HG03558 (cell line): Measurements from ENCODE around the gene RARB.

ENCODE experiments used
- ATAC-seq: cut with Tn5 transposase; IDR thresholded peaks from one replicate; pipeline ENCODE4 v1.9.1; 2021; ENCODE audit warnings: moderate number of reproducible peaks; ENCODE audit not compliant: unreplicated experiment; ENCODE audit errors: extremely low read depth

RARB gene

DNA sequence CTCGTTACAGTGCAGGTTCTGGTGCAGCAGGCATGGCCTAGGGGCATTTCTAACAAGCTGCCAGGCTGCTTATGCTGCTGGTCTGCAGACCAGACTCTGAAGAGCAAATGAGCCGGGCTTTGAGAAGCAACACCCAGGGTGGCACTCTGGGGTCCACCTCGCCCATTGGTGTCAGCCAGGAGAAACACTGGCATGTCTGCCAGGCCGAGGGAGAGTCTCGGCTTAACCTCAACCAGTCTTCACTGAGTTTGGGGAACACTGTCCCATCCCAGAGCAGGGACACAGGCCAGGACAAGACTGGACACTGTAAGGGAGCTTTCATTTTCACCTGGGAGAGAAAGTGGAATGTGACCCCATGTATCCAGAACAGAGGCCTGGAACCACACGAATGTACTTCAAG, 143.2 kb downstream of the RARB start:
- ATAC-seq, result no peak

DNA sequence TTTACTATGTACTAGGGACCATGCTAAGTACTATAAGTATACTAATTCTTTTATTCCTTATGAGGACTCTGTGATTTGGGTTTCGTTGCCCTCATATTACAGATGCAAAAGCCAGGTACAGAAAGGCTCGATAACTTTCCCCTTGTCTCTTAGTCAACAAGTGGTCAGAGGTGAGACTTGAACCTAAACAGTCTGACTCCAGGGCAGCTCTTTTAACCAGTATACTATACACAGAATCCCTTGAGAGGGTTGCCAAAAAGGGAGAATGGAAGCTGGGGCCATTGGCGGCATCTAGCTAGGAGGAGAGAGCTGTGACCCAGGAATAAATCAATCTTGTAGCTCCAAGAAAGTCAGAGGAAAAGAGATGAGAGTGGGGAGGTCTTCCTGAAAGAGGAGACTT, 144.3 kb downstream of the RARB start:
- ATAC-seq, result no peak

DNA sequence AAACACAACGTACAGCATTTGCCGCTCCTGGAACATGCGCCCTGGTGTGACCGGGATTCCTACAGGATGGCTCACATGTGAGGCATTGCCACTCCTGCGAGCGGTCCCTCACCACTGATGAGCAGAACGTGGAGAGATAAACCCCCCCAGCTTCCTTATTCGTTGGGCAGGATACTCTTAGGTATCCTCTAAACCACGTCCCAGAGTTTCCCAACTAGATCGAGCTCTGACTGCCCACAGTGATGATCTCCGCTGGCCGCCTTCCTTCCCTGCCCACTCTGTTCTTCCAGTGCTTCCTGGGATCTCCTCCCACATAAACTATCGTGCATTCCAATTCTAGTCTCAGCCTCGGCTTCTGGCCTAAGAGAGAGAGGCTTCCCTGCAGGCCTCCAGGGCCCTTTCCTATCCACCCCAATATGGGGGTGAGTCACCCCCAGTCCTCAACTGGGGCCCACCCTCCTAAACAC, 144.9 kb downstream of the RARB start:
- no peak for ATAC-seq

DNA sequence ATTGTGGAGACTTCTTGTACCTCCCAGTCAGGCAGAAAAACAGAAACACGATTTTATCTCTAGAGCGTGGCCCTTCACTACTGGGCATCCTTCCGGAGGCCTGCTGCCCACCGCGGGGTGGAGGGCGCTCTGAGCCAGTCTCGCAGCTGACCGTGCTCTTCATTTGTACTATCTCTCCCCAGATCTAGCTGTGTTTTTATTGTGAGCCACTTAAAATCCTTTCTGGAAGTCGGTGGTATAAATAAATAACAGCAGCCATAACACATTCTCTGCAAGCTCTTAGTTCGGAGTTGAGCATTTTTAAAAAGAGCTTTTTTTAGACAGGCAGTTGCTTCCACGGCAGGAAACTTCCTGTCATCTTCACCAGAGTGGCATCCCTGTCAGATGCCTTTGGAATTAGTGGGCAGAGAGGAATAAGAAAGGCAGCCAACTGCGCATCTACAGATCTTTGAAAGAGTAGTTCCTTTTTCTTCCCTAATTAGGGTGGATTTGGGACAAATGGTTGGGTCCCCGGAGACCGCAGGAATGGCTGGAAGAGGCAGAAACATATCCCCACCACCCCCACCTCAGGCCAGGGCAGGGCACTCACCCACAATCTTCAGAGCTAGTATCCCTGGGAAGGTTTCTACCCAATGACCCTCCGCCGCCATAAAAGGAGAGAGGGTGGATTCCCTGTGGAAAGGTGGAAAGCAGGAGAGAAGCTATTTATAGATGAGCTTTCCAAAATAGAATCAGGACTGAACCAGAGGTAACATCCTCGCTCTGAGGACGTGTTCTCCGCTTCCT, 145.5 kb downstream of the RARB start:
- no peak for ATAC-seq

DNA sequence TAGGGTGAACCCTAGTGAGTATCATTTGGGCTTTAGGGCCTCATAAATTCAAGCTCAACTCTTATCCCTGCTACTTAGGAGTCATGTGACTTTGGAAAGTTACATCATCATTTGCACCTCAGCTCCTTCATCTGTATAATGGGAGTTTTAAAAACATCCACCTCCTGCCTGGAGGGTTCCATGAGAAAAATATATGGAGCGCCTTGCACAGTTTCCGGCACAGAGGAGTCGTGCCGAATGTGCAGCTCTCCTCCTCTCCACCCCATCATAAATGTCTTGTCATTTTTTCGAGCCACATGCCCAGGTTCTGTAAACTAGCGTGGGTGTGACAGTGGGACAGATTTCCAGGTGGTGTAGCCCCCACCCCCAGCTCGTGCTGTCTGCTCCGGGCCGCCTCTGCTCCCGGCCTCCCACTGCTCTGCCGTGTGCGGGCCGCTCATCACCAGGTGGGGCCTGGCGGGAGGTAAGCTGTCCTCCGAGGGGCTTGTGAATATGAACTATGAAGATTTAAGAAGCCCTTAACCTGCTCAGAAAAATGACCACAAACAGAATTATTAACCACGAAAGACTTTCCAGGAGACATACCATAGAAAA, 146.2 kb downstream of the RARB start:
- ATAC-seq, result no peak

DNA sequence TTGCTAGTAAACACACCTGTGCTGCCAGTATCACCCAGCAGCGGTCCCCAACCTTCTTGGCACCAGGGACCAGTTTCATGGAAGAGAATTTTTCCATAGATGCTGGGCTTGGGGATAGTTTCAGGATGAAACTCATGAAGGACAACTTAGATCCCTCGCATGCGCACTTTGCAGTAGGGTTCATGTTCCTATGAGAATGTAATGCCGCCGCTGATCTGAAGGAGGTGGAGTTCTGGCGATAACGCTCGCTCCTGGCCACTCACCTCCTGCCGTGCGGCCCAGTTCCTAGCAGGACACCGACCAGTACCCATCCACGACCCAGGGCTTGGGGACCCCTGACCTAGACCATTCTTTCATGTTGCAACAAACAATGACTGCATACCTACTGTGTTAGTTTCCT, 146.9 kb downstream of the RARB start:
- ATAC-seq, result no peak

DNA sequence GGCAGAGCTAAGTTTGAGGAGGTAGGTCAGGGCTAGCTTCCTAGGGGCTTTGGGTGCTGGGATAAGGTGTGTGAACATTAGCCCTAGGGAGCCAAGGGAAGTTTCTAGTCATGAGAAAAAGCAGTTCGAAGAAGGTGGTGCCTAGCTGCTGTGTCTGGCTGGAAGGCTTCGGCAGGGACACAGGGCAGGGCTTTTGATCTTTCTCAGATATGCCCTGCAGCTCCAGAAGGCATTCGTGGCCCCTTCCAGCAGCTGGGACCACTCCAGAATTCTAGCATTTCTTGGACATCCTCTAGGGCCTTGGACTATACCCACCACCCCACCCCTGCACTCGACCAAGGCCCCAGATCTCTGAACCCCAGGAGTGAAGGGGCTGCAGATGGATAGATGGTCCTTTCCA, 148.1 kb downstream of the RARB start:
- no peak for ATAC-seq

DNA sequence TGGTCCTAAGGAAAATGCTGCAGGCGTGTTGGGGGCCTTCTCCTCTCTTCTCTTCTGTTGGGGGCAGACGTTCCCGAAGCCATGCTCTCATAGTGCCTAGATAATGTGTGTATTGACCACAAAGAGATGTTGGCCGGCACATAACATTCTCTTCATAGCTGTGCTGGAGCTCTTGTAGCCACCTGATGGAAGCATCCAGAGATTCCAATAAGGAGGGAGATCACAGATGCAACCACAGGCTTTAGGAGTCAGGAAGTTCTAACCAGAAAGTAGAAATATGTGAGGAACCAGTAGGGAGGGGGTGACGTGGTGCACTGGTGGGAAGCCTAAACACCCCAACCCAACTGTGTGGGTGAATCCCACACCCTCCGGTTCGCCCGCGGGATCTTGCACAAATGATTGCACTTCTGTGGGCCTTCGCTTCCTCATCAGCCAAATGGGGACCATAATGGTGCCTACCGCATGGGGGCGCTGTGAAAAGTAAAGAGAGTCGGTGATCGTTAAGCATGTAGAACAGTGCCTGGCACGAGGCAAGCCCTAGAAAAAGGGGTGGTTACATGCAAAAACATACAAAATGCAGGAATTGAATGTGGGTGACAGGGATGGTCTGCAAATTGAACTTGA, 148.9 kb downstream of the RARB start:
- ATAC-seq, result no peak

DNA sequence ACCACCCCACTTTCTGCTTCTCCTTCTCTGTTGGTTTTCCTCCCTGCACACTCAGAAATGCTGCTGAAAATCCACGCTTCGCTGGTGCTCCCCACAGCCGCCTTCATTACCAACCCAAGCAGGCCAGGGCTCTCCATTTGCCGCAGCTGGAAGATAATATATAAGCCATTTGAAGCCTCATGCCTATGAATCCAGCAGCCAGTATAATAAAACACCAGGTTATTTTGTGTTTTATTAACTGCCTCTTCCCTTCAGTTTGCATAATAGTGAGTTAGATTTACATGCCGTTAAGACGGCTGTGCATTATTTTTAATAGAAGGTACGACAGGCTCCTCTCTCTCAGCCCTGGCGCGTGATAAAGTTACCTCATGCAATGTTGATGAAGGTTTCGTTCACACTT, 150.0 kb downstream of the RARB start:
- no peak for ATAC-seq

DNA sequence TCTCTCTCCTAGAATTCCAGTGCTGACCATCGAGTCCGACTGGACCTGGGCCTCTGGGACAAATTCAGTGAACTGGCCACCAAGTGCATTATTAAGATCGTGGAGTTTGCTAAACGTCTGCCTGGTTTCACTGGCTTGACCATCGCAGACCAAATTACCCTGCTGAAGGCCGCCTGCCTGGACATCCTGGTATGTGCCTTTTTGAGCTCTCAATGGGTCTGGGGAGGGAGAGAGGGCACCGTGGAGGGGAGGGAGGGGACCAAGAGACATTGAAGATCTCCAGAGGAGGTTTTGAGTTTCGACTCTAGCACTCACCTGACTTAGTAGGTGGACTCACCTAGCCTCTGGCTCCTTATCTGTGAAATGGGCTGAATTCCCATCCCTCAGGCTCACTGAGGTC, 152.5 kb downstream of the RARB start:
- no peak for ATAC-seq

DNA sequence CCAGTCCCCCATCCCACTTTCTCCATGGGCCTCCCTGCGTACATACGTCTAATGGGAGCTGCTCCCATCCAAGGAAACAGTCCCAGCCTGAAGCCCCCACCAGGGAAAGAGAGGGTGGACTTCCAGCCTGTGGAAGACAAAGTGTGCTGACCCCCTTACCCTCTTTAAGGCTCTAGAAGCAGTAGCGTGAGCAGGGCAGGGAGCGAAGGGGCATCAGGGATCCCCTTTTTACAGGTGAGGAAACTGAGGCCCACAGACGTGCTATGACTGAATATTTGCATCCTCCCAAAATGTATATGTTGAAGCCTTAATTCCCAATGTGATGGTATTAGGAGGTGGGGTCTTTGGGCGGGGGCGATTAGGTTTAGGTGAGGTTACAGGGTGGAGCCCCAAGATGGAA, 153.3 kb downstream of the RARB start:
- ATAC-seq, result no peak

DNA sequence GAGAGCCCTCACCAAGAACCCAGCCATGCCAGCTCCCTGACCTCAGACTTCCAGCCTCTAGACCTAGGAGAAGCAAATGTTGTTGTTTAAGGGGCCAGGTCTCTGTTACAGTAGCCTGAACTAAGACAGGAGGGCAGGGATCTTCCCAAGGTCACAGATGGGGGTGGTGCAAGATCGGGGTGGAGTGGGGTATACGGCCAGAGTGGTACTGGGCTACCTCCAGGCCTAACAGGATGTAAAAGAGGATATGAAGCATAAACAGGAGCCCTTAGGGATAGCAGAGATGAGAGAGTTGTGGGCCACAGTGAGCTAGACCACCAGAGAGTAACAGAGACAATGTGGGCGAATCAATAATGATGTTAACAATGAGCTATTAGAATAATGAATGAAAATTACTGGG, 153.8 kb downstream of the RARB start:
- ATAC-seq, result no peak

DNA sequence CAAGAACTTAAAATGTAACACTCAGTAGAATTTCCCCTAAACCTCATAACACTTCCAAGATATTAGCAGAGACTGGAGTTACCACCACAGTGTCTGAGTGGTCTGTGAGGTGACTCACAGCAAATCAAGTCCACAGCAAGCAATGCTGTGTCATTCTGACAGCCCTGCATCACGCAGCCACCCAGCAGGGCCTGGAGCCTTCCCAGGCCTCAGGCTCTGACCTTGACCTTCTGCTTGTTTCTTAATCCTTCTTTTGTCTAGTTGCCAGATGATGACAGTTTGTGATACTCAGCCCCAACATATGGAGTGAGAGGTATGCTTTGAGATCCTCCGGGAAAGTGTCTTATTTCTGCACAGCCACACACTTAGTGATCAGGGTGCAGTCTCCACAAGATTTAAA, 154.2 kb downstream of the RARB start:
- no peak for ATAC-seq

DNA sequence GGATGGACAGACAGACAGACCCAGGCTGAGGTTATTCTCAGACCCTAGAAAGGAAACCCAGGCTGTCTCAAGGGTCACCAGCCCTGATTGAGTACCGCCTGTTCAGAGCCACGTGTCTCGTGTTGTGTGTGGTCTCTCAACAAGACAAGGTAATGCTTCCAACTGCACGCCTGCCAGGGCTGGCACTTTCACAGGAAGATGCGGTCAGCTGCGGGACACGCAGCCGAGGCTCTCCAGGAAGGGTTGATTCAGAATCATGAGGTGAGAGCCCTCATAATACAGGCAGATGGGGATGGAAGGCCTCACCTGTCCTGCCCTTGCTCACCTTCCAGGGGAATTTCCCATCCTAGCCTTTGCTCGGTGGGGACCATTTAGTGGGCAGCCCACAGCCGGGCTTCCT, 155.3 kb downstream of the RARB start:
- no peak for ATAC-seq

DNA sequence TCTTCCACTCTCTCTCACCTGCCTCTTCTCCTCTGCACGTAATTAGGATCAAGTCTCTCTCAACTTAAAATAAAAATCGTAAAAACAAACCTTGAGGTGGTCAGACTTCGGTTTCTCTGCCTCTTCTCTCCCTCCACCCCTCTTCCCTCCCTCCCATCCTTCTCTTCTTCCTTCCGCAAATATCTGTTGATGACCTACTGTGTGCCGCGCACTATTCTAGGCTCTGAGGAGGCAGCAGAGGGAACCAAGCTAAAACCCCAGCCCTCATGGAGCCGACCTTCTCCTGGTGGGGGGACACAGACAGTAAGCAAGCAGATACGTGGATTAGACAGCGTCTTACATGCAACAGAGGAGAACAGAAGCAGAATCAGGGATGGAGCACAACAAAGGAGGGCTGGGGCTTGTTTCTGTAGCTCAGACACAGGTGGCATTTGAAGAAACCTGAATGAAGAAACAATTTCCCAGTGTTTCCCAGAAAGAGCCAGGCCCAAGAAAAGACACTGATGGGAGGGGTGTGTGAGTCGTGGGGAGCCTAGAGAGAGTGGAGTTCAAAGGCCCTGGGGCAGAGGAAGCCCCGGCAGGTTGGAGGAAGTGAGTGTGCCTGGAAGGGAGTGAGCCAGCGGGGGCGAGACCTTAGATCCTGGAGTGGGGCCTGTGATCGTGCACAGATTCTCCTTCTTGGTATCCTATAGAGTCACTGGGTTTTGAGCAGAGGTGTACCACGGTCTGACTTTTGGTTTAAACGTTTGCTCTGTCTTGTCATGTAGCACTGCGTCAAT, 156.1 kb downstream of the RARB start:
- ATAC-seq, result no peak

DNA sequence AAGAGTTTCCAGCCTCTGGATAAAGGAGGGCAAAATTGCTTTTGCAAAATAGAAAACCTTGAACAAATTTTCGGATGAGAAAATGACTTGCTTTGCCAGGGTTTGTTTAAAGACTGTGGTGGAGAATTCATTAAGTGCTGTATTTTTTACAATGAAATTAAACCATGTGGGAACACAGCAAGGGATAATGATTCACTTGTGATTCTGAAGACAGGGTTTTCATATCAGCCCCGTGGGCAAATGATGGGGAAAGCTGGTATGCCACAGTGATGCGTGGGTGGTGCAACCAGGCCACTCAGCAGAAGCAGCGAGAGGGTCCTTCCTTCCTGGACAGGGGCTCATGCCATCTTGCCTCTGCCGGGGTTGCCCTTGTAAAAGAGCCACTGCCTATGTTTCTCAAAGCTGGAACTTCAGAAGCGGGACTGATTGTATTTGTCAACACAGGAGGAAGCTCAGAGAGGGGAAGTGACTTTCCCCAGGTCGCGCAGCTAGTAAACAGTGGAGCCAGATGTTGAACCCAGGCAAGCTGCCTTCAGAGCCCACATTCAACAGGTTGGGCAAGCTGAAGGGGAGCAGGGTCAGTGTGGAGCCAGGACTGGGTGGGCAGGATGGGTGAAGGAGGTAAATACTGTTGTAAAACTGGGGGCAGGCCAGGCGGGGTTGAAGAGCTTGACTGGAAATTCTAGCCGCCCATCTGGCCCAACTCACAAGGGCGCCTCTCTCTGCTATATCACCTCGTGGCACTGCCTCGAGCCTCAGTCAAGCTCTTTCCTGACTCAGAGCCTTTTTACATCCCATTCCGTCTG, 157.5 kb downstream of the RARB start:
- ATAC-seq, result no peak

DNA sequence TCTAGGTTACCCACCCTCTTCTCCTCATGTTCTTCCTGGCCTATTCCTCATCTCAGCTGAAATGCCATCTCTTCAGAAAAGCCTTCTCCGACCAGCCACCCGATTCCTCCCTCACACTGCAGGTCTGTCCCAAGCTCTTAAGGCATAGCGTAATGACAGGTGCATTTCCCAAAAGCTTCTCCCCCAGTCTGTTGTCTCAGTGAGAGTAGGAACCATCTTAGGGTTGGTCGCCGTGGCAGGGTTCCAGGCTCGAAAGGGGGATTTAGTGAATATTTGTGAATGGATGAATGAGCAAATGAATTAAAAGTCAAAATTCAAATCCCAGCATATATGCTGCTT, 158.1 kb downstream of the RARB start:
- no peak for ATAC-seq

DNA sequence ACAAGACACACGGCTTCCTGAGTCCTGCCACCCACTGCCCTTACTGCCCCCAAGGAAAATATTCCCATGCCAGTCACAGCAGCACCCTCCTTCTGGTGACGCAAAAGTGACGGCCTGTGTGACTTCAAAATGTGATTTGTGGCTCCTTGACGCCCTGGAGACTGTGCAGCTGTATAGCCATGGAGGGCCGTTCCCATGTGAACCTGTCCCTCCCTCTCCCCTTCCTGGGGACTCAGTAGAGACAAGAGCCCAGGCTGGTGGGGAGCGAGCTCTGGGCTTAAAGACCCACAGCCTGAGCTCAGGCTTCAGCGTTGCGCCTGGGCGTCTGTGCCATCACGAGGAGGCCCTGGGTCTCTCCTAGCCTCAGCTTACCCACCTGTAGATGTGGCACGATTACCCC, 158.5 kb downstream of the RARB start:
- no peak for ATAC-seq

DNA sequence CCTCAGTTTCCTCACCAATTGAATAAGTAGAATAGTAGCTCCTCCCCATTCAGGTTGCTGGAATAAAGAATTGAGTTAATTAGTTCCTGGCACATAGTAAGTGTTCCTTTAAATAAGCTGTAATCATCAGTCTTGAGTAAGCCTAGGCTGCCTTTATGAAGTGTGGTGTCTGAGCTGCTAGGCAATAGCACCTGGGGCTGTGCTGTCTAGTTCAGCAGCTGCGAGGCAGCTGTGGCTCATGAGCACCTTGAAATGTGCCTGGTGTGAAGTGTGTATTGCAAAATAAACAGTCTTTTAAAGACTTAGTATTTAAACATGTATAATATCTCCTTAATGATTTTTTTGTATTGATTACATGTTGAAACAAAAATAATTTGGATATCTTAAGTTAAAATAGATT, 159.0 kb downstream of the RARB start:
- no peak for ATAC-seq

DNA sequence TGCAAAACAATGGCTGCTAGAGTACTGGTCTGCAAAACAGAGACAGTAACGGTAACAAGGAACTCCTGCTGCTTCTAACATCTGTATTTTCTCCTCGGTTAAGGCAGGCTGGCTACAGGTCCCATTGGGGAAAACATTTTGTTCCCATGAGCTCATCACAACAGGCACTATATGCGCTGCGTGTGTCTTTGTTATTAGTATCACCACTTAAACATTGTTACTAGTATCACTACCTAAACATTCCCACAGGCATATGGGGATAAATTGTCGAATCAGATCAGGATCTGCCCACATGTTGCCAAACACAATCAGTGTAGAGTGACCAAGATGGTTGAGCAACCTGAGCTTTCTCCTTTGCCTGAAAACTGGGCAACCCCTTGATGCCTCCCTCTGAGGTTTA, 159.5 kb downstream of the RARB start:
- no peak for ATAC-seq
